HG03025 (cell line): Measurements from ENCODE around the gene IFNAR1.
A peak's percentile ranks its signal among the peaks of the same experiment; 100 is the strongest.
"Not testable (repeated sequence)": the region's sequence is repeated elsewhere in the genome, so short reads cannot be mapped to it uniquely, and the experiment has no call there.

Experiments used
- ATAC-seq: cut with Tn5 transposase; IDR thresholded peaks from one replicate; pipeline ENCODE4 v1.9.1; 2021; ENCODE audit warnings: mild to moderate bottlenecking, moderate library complexity; ENCODE audit not compliant: unreplicated experiment, low FRiP score

The IFNAR1 gene

GRCh38 chr21:33305344-33305671 lies 19.5 kb upstream of the IFNAR1 start:
- ATAC-seq, result no peak

- ATAC-seq, result no peak
Measured at GRCh38 chr21:33305938-33306337, 18.8 kb upstream of the IFNAR1 start.

GRCh38 chr21:33308586-33309490 lies 15.9 kb upstream of the IFNAR1 start:
- ATAC-seq, result peak; percentile 80

- no peak for ATAC-seq
Measured at GRCh38 chr21:33309778-33310177, 15.0 kb upstream of the IFNAR1 start.

- no peak for ATAC-seq
Measured at GRCh38 chr21:33312121-33312520, 12.6 kb upstream of the IFNAR1 start.

- no peak for ATAC-seq
Measured at GRCh38 chr21:33313183-33313582, 11.6 kb upstream of the IFNAR1 start.

- ATAC-seq, result no peak
Measured at GRCh38 chr21:33313611-33314010, 11.2 kb upstream of the IFNAR1 start.

- ATAC-seq, result no peak
Measured at GRCh38 chr21:33314111-33314510, 10.7 kb upstream of the IFNAR1 start.

- no peak for ATAC-seq
Measured at GRCh38 chr21:33315946-33316710, 8.6 kb upstream of the IFNAR1 start.

- no peak for ATAC-seq
Measured at GRCh38 chr21:33317145-33317544, 7.6 kb upstream of the IFNAR1 start.

- ATAC-seq, result no peak
Measured at GRCh38 chr21:33317786-33318486, 6.8 kb upstream of the IFNAR1 start.

- ATAC-seq, result not testable (repeated sequence)
Measured at GRCh38 chr21:33321005-33321404, 3.8 kb upstream of the IFNAR1 start.

GRCh38 chr21:33323610-33324009 lies 1.2 kb upstream of the IFNAR1 start:
- ATAC-seq, result not testable (repeated sequence)

- peak; percentile 23 for ATAC-seq
Measured at GRCh38 chr21:33325222-33326067, 675 bp downstream of the IFNAR1 start.

- ATAC-seq, result no peak
Measured at GRCh38 chr21:33327326-33327725, 2.6 kb downstream of the IFNAR1 start.

- no peak for ATAC-seq
Measured at GRCh38 chr21:33327792-33328433, 3.1 kb downstream of the IFNAR1 start.

GRCh38 chr21:33330726-33331125 lies 6.0 kb downstream of the IFNAR1 start:
- no peak for ATAC-seq

GRCh38 chr21:33332143-33332542 lies 7.4 kb downstream of the IFNAR1 start:
- ATAC-seq, result peak; percentile 86

- no peak for ATAC-seq
Measured at GRCh38 chr21:33334191-33334590, 9.4 kb downstream of the IFNAR1 start.

GRCh38 chr21:33334824-33335223 lies 10.1 kb downstream of the IFNAR1 start:
- no peak for ATAC-seq
